CD4-positive, alpha-beta T cell (primary cell): ENCODE measurements around the gene FBXO3. TPM values are rescaled to one million over a fixed set of nuclear protein-coding genes. Genes with fewer than 3 reads are reported as not detected.

Experiments used
- ATAC-seq: fragments of 200-7000 bp; cut with Tn5 transposase; one replicate; pipeline ENCODE4 v1.10.0; 2022; ENCODE audit warnings: mild to moderate bottlenecking; ENCODE audit not compliant: poor library complexity
- CTCF ChIA-PET: fragments of 350-600 bp; sonication (Branson Sonifier 250); formaldehyde crosslinking; loops from one replicate; lab custom pipeline; 2021; ENCODE audit warnings: antibody characterized with exemption, inconsistent platforms; lab: Charles Lee
- POLR2A ChIA-PET: fragments of 350-600 bp; sonication (Branson Sonifier 250); formaldehyde crosslinking; loops from one replicate; lab custom pipeline; 2021; ENCODE audit warnings: antibody characterized with exemption, inconsistent platforms; lab: Charles Lee
- DNase-seq, 14 experiments: peaks; one replicate each; pipeline ENCODE4 v3.0.0-alpha.2; 2013 to 2020; ENCODE audit warnings: mixed read lengths in 2 of 14
- H3K27ac ChIP-seq, 2 donors: one replicate each; pipeline versions ENCODE4 v1.5.1 to v1.7.0; 2013; ENCODE audit warnings: low read length in 2 of 2, low read depth in 1 of 2, mild to moderate bottlenecking in 1 of 2
- H3K27me3 ChIP-seq, 2 experiments: 1 replicate in 1 of 2; 2 replicates in 1 of 2; pipeline versions ENCODE4 v1.6.1 to v1.7.0; 2013; ENCODE audit warnings: low read length in 2 of 2, control low read depth in 1 of 2, mild to moderate bottlenecking in 1 of 2, moderate library complexity in 1 of 2; ENCODE audit not compliant: insufficient read depth in 2 of 2, control insufficient read depth in 1 of 2
- H3K36me3 ChIP-seq: one replicate; pipeline ENCODE4 v1.6.1; 2013; ENCODE audit warnings: low read length, control low read depth; ENCODE audit not compliant: insufficient read depth
- H3K4me1 ChIP-seq: one replicate; pipeline ENCODE4 v1.6.1; 2013; ENCODE audit warnings: low read length, control low read depth; ENCODE audit not compliant: insufficient read depth
- H3K4me3 ChIP-seq: one replicate; pipeline ENCODE4 v1.5.1; 2013; ENCODE audit warnings: mild to moderate bottlenecking, low read length, moderate library complexity
- H3K9me3 ChIP-seq, 2 experiments: 1 replicate in 1 of 2; 2 replicates in 1 of 2; pipeline versions ENCODE4 v1.6.1 to v1.7.0; 2013; ENCODE audit warnings: low read length in 2 of 2, mild to moderate bottlenecking in 2 of 2, control low read depth in 1 of 2, moderate library complexity in 1 of 2; ENCODE audit not compliant: control insufficient read depth in 1 of 2, insufficient read depth in 1 of 2
- H3K27ac Mint-ChIP-seq: one replicate; pipeline ENCODE4 v1.8.0; 2020; ENCODE audit warnings: mixed read lengths
- H3K27me3 Mint-ChIP-seq: one replicate; pipeline ENCODE4 v1.8.0; 2021; ENCODE audit warnings: mixed read lengths
- H3K36me3 Mint-ChIP-seq: one replicate; pipeline ENCODE4 v1.8.0; 2021; ENCODE audit warnings: low read depth, mixed read lengths
- H3K4me1 Mint-ChIP-seq: one replicate; pipeline ENCODE4 v1.8.0; 2021; ENCODE audit warnings: low read depth, mixed read lengths
- H3K4me3 Mint-ChIP-seq: one replicate; pipeline ENCODE4 v1.8.0; 2020; ENCODE audit warnings: mild to moderate bottlenecking, mixed read lengths
- H3K9me3 Mint-ChIP-seq: one replicate; pipeline ENCODE4 v1.8.0; 2020; ENCODE audit warnings: mixed read lengths
- CTCF ChIP-seq: fragments of 200-600 bp; IDR thresholded peaks from one replicate; pipeline ENCODE4 v1.8.0; 2022; ENCODE audit warnings: antibody characterized with exemption, mild to moderate bottlenecking
- intact Hi-C, 2 experiments: fragments of 100-400 bp; cut with DNase I in 1 of 2; cut with micrococcal nuclease in 1 of 2; formaldehyde crosslinking; loops; one replicate each; pipeline versions ENCODE4 v1.15.1 to v1.9.0; 2023 to 2025; cut with DNase I, micrococcal nuclease
- total RNA-seq, 174 experiments: library from RNA in 2 of 174; stranded (reverse) in 2 of 174; gene quantifications; one replicate each; pipeline ENCODE4 v1.2.3 and lab custom pipeline; 2021 to 2026

FBXO3 gene
- total RNA-seq, 2 experiments from 2014 or later: 62.0 to 63.4 TPM

GRCh38 chr11:33706966-33707365 is 67.4 kb downstream of the FBXO3 start:
- Mint-ChIP-seq H3K4me1 (peaks cover 5% of the 10 kb centered on the region), H3K4me3 (no peak overlapping the region), H3K27ac (no peak overlapping the region), H3K27me3 (no peaks in the 10 kb centered on the region), H3K9me3 (no peaks in the 10 kb centered on the region), H3K36me3 (peaks cover 27% of the 10 kb centered on the region)
- ChIA-PET POLR2A (no interaction called here), CTCF (interaction anchor here (1.2 kb wide), 1 partner anchor 36 kb away, joined by 4 read pairs; no protein-coding TSS in a partner anchor)
- intact Hi-C loops: loop anchor here in 1 of 2 experiments (10.0 kb wide), 3 partner anchors 728 to 1958 kb away; partner anchors contain the start of genes CAT, QSER1 and TRIM44
- ATAC-seq (no peak), DNase-seq (no peak)
- TF ChIP-seq CTCF: no peak
- no peak overlapping the region for H3K27ac ChIP-seq
- H3K4me3 ChIP-seq: no peak overlapping the region
- H3K27me3 ChIP-seq: no peaks in the 10 kb centered on the region
- peaks cover 3% of the 10 kb centered on the region for H3K4me1 ChIP-seq
- peaks cover 15% of the 10 kb centered on the region for H3K36me3 ChIP-seq
- H3K9me3 ChIP-seq: no peaks in the 10 kb centered on the region

DNA sequence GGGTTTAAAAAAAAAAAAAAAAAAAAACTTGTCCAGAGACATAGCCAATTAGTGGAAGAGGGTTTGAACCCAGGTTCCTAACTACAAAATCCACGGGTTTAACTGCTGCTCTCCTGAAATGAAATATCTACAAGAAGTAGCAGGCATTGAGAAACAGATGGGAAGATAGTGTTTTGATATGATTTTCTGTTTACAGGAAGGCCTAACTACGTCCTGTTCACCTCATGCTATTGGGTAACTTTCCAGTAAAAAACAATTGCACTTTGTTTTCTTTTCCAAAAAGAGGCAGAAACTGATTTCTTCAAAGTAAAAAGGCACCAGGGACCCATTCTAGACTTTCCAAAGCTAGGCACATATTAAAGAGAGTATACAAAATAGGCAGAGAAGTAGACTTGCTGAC is 67.8 kb downstream of the FBXO3 start:
- ATAC-seq (no peak), DNase-seq (no peak)
- Mint-ChIP-seq H3K27ac (no peak overlapping the region), H3K36me3 (peaks cover 27% of the 10 kb centered on the region), H3K9me3 (no peaks in the 10 kb centered on the region), H3K4me1 (peaks cover 7% of the 10 kb centered on the region), H3K27me3 (no peaks in the 10 kb centered on the region), H3K4me3 (no peak overlapping the region)
- peaks cover 15% of the 10 kb centered on the region for H3K36me3 ChIP-seq
- no peaks in the 10 kb centered on the region for H3K27me3 ChIP-seq
- ChIA-PET CTCF (interaction anchor here (1.2 kb wide), 1 partner anchor 36 kb away, joined by 4 read pairs; no protein-coding TSS in a partner anchor), POLR2A (no interaction called here)
- H3K27ac ChIP-seq: no peak overlapping the region
- H3K9me3 ChIP-seq: no peaks in the 10 kb centered on the region
- intact Hi-C loops: loop anchor here in 1 of 2 experiments (10.0 kb wide), 3 partner anchors 728 to 1958 kb away; partner anchors contain the start of genes CAT, QSER1 and TRIM44
- H3K4me1 ChIP-seq: peaks cover 3% of the 10 kb centered on the region
- TF ChIP-seq CTCF: no peak
- no peak overlapping the region for H3K4me3 ChIP-seq

DNA sequence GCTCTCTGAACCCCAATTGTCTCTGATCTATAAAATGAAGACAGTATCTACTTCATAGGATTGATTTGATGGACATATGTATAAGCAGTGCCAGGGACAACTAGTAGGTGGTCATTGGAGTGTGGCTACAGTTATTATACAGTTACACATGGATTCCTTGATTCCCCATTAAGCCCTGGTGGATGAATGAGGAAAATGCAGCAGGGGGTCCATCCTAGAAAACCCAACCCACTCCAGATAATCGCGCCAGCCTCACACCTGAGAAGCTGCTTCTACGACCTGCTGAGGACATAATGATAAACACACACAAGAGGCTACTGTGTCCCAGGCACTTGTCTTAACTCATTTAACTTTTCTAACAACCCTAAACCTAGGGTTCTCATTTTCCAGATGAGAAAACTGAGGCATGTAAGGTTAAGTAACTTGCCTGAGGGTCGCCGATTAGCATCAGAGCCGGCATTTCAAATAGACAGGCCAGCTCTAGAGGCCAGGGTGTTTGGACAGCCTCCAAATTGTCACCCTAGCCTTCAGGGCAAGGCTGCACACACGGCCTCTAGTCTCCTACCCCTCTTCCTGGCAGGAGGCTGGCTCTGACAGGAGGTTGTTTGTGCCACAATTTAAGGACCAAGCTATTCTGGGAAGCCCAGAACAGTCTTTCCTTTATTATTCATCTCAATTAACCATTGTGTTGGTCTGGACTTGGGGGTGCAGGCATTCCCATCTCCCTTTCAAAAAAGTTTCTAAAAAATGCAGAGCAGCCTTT is 69.9 kb downstream of the FBXO3 start:
- H3K36me3 ChIP-seq: peaks cover 5% of the 10 kb centered on the region
- H3K4me3 ChIP-seq: no peak overlapping the region
- DNase-seq (no peak), ATAC-seq (no peak)
- H3K27ac ChIP-seq: no peak overlapping the region
- Mint-ChIP-seq H3K36me3 (peaks cover 11% of the 10 kb centered on the region), H3K9me3 (no peaks in the 10 kb centered on the region), H3K4me1 (peaks cover 20% of the 10 kb centered on the region), H3K27ac (no peak overlapping the region), H3K27me3 (no peaks in the 10 kb centered on the region), H3K4me3 (no peak overlapping the region)
- ChIA-PET CTCF (interaction anchor here (1.4 kb wide), 1 partner anchor 33 kb away, joined by 3 read pairs; no protein-coding TSS in a partner anchor), POLR2A (no interaction called here)
- H3K9me3 ChIP-seq: no peaks in the 10 kb centered on the region
- no peaks in the 10 kb centered on the region for H3K27me3 ChIP-seq
- peaks cover 17% of the 10 kb centered on the region for H3K4me1 ChIP-seq
- intact Hi-C loops: loop anchor here (2.0 to 10.0 kb wide), 6 partner anchors 33 to 1960 kb away; partner anchors contain the start of genes CAT (in 1 of the 2), CD59 (in 1 of the 2), CSTF3 (in 1 of the 2) and QSER1 (in 1 of the 2)
- TF ChIP-seq CTCF: no peak
